Inferior parietal cortex (tissue), 1 donor: ENCODE measurements around the gene TEKT4.
"Not testable (repeated sequence)": the region's sequence is repeated elsewhere in the genome, so short reads cannot be mapped to it uniquely, and the experiment has no call there.

Source experiments
- DNase-seq: peaks from one replicate; pipeline ENCODE4 v3.0.0-alpha.2; 2016; ENCODE audit errors: extremely low spot score

TEKT4 gene, protein sequence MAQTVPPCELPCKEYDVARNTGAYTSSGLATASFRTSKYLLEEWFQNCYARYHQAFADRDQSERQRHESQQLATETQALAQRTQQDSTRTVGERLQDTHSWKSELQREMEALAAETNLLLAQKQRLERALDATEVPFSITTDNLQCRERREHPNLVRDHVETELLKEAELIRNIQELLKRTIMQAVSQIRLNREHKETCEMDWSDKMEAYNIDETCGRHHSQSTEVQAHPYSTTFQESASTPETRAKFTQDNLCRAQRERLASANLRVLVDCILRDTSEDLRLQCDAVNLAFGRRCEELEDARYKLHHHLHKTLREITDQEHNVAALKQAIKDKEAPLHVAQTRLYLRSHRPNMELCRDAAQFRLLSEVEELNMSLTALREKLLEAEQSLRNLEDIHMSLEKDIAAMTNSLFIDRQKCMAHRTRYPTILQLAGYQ

DNA sequence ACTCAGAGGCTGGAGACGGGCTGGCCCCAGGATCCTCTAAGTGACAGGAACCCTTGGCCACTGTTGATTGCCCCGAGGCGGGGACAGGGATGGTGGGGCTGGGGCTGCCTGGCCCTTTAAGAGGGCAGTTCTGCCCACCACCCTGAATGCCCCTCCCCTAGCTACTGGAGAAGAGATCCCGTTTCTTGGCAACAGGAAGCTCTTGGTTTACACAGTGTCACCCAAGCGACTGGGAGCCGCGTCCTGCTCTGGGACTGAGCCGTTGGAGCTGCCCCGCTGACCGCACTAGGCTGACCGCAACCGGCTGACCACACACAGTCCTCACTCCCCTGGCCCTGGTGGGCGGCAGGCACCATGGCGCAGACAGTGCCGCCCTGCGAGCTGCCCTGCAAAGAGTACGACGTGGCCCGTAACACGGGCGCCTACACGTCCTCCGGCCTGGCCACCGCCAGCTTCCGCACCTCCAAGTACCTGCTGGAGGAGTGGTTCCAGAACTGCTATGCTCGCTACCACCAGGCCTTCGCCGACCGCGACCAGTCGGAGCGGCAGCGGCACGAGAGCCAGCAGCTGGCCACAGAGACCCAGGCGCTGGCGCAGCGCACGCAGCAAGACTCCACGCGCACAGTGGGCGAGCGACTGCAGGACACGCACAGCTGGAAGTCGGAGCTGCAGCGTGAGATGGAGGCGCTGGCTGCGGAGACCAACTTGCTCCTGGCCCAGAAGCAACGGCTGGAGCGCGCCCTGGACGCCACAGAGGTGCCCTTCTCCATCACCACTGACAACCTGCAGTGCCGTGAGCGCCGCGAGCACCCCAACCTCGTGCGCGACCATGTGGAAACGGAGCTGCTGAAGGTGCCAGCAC is at the start of gene TEKT4:
TEKT4 (plus strand) TSS at position 205 of the 862 bp plus-strand sequence; CDS start at position 355, 150 bp downstream.
- DNase-seq = no peak

DNA sequence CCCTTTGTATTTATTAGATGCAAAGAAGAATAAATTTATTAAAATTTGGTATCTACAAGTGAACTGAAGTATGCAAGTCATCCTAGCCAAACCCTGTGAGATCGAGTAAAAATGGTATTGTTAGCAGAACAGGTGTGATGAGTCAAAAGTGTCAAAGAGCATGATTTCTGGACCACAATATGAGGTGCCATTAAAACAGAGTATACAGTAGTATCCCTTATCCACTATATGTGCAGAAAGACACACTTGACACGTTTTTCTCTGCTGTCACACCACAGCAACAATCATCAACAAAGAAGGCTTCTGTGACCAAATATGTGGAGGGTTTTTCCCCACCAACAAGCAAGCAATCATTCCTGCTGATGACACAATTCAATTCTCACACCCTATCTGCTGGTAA is 32.0 kb upstream of the TEKT4 start:
- not testable (repeated sequence) for DNase-seq

DNA sequence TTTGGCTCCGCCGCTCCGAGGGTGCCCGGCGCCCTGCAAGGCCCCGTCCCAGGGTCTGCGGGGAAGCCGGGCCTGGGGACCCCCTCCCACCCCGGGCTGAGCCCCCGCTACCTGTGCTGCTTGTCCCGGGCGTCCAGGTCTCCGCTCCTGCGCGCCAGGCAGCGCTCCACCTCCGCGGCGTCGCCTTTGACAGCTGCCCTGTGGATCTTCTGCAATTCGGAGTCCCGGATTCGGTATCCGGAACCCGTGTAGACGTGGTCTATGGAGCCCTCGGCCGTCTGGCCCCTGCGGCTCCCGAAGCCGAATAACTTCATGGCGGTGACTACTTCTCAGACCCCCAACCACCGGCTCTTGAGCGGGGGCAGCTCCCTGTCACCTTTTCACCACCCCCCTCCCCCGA is 14.4 kb upstream of the TEKT4 start:
- DNase-seq = not testable (repeated sequence)

DNA sequence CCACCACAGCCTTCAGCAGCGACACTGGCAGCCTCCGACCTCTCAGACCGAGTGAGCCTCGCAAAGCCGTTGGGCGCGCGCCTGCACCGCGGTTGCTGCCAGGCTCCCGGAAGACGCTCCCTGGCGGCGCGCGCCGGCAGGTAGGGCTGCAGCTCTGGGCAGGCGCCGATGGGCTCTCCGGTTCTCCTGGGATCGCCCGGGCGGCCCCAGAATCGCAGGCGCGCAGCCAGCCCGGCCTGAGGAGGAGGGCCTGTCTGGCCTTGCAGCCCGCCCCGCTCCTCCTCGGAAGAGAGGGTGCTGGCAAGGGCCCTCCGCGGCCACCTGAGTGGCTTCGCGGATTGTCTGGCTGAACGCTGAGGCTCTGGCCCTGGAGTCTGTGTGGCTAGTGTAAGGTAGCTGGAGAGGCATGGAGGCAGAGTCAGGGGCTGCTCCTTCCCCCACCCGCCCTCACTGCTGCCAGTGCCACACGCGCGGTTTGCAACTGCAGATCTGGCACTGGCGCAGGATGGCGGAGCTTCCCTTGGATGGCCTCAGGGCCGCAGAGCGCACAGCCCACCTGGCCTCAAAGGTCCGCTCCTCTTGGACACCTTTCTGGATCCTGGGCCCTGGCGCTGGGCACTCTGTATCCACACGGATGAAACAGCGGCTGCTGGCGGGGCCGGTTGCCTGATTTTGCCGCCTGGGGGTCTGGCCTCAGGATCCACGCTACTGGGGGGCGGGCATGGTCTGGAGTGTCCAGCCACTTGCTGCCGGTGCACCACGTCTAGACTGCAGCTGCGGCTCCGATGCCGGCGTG is 13.7 kb upstream of the TEKT4 start:
- DNase-seq = not testable (repeated sequence)

DNA sequence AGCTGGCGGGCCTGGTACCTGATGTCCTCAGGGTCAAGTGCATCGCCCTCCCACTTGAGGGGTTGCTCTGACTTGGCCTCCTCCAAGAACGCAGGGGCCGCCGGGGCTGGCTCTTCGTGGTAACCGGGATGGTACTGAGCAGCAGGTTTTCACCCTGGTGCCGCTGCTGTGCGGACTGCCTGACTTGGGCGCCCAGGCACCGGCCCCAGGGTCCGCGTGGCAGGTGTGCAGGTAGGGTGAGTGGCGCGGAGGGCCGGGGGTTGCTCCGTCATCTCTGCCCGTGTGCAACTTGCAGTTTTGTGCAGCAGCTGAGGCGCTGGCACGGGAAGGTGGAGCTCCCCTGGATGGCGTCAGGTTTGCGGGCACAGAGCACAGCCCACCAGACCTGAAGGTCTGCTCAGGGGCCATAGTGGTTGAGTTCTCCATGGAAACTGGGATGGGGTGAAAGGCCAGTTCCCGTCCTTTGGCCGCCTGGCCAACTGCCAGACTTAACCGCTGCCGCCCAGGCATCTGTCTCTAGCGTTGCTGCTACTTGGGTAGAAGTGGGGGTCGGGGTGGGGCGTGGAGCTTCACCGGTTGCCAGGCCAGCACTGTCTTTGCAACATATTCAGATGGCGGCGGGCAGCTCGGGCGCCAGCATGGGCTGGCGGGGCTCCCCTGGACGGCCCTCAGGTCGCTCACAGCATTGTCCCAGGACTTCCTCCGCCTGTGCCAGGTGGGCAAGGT is 12.9 kb upstream of the TEKT4 start:
- DNase-seq = not testable (repeated sequence)

DNA sequence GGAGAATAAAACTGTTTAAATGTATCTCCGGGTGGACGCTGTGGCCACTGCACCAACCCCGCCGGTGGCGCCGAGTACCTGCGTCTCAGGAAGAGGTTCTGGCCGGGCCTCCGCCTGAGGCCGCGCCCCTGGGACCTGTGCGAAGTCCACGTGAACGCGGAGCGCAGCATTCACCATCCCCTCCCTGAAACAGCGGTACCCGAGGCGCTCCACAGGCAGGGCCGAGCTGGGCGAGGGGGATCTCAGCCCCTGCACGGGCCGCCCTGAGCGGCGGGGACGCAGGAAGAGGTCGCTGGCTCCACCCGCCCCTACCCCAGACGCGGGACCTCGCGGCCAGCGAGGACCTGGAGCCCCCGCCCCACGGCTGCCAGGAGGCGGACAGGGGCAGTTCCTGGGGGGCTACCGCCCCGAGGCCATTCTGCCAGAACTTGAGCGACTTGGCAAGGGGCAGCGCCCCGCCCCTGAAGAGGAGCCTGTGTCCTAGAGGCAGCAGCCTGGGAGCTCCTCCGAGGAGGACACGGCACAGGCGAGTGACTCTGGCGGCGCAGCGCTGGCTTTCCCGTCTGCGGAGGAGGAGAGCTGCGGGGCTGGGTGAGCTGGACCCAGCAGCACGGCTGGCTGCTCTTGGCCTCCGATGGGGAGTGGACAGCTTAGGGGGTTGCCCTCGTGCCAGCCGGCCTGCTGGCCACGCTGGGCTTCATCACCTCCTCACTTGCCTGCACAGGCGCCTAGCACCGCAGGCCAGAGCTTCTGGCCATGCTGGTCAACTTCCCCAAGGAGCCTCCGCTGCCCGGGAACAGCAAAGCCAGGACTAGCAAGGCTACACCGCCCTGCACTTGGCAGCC is 9.7 kb upstream of the TEKT4 start:
- DNase-seq = no peak

DNA sequence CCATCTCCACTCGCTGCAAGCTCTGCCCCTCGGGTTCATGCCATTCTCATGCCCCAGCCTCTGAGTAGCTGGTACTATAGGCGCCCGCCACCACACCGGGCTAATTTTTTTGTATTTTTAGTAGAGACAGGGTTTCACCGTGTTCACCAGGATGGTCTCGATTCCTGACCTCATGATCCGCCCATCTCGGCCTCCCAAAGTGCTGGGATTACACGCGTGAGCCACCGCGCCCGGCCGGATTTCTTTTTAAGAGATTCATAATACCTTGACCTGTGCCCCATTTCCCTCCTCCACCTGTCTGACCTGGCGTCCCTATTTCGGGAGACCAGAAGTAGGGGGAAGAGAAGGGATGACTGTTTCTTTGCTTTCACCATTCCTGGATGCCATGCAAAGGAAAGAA is 8.3 kb upstream of the TEKT4 start:
- not testable (repeated sequence) for DNase-seq

DNA sequence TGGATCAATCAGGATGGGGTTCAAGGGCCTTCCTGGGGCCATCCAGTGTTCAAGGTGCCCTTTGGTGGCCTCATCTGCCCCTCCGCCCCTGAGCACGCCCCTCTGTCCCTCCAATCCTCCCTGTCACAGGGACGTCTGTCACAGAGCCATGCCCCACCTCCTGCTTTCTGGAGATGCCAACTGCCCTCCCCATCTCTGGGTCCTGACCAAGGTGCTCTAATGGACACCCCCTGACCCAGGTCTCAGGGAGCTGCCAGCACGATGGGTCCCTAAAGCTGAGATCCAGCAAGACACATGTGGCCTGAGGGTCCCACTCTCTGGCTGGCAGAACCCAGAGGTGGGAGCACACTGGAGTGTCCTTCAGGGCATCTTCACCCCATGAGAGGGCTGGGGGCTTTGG is 2.1 kb upstream of the TEKT4 start:
- no peak for DNase-seq

DNA sequence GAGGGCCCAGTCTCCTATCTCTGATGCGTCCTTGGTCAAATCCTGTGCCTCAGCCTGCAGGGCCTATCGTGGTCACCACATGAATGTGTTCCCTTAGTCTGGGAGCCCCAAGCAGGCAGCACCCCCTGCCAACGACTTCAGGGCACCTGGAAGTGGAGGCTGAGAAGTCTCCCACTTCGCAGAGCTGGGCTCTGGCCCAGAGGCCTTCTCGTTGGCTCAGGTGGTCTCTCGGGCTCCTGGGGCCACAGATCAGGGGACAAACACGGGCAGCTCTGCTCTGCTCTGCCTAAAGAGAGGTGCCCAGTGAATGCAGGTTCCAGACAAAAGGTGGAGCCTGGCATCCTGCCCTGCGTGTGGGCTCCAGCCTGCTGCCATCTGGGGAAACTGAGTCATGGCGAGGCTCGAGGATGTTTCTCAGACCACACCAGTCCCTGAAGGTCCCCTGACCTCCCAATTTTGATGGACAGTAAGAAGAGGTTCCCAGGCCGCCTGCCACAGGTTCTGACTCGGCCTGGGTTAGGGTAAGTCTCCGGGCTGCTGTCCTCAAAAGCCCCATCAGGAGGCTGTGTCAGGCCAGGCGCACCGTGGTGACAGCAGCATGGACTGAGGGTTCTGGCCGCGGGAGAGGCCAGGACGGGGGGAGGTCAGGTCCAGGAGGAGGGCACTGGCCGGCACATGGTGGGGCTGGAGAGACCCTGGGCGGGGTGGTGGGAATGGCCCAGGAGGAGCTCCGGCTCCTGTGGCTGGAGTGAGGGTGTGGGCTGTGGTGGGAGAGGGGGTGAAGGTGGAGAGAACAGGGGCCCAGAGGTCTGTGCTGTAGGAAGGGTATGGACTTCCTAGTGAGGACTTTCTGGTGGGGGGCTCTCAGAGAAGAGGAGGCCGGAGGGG is 1.4 kb upstream of the TEKT4 start:
- DNase-seq = no peak

DNA sequence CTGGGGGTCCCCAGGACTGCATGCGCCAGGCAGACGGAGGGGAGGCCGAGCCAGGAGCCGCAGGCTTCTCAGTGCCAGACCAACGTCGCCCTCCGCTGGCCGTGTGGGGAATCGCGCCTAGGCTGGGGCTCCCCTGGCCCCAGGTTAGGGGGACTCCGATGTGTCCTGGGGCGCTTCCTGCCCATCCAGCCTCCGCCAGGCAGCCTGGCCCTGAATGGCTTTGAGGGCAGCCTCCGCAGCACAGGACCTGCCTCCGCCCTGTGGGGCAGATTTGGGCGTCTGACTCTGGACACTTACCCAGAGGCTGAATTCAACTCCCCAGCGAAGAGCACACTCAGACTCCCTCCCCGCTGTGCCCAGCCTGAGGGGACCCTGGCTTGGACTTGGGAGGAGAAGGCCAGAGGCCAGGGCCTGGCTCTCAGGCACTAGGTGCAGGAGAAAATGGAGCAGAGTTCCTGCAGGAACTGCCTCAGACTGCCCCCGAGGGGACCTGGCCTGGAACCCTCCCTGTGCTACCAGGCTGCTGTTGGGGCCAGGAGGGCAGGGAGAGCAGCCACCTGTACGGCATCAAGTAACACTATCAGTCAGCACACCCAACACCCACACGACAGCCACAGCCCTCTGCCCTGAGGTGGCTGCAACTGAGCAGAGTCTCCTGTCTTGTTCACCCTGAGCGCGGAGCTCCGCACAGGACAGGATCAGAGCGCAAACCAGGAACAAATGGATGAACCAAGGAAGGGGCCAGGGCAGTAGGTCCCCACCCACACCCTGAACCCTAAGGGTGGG is 597 bp upstream of the TEKT4 start:
- no peak for DNase-seq

DNA sequence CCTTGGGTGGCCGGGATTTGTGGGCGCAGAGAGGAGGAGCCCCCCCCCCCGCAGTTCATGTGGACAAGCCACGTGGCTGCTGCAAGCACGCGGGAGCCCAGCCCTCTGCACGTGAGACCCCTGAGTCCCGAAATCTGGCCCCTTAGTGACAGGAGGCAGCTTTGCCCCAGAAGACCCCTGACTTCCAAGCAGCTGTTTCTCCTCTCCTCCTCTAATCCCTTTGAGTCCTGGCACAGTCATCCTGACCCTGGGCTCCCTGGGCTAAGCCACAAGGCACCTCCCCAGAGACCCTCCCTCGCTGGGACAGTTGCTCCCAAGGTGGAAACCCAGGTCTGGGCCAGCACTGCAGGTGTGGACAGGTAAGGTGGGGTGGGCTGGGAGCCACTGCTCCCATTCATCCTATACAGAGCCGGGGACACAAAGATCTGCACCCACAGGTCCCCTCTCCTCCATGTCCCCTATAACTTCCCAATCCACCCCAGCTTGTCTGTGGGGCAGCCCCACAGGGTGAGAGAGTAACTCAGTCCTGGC is 923 bp downstream of the TEKT4 start:
- DNase-seq = no peak

DNA sequence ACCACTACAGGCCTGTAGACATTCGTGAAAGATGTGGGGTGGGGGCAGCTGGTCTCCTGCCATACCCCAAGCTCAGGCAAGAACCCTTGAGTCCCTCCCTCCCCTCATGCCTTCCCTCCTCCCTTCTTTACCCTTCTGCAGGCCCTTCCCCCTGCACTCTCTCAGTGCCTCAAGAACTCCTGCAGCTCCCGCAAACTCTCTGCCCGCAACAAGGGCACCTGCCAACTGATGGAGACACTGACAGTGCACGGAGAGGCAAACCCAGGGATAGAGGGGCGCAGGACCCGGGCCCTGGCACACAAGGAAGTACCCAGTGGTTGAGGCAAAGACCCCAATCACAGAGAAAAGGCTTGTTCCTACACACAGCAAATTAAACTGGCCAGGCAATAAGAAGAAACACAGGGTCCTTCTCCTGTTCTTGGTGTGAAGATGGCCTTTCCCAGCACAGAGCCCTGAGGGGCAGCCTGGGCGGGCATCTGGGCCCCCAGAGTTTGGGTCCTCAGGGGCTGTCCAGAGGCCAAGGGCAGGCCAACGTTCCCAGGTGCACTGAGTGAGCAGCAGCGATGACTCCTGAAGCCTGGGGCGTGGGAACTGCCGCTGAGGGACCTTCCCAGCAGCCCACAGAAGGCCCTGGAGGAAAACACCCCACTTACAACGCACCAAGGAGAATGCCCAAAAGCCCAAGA is 1.6 kb downstream of the TEKT4 start:
- DNase-seq = no peak

DNA sequence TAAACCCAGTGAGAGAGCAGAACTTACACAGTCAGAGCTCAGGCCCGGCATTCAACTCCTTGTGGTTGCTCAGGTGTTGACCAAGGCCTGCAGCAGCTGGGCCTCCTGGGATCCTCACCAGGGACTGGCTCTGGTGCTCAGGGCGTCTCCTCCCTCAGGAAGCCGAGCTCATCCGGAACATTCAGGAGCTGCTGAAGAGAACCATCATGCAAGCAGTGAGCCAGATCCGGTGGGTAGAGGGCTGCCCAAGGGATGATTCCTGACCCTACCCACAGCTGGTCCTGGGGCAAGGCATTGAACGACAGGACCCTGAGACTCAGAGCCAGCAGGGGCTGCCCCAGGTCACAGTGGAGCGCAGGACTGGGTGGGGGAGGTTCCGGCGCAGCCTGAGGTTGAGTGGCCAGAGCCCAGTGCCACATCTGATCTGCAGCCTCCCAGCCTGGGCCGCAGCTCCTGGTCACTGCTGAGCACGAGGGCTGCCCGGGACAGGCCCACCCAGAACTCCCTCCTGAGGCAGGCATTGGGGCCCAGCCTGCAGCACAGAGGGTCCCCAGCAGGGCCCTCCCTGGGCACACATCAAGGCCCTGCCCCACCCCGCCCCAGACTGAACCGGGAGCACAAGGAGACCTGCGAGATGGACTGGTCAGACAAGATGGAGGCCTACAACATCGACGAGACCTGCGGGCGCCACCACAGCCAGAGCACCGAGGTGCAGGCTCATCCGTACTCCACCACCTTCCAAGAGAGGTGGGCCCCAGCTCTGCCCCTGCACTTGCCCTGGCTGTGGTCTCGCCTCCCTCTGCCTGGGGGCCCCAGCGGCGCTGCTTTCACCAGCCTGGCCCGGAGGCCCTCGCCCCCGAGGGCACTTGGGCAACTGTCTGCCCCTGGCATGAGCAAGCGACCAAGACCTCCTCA is 2.4 kb downstream of the TEKT4 start:
- no peak for DNase-seq

DNA sequence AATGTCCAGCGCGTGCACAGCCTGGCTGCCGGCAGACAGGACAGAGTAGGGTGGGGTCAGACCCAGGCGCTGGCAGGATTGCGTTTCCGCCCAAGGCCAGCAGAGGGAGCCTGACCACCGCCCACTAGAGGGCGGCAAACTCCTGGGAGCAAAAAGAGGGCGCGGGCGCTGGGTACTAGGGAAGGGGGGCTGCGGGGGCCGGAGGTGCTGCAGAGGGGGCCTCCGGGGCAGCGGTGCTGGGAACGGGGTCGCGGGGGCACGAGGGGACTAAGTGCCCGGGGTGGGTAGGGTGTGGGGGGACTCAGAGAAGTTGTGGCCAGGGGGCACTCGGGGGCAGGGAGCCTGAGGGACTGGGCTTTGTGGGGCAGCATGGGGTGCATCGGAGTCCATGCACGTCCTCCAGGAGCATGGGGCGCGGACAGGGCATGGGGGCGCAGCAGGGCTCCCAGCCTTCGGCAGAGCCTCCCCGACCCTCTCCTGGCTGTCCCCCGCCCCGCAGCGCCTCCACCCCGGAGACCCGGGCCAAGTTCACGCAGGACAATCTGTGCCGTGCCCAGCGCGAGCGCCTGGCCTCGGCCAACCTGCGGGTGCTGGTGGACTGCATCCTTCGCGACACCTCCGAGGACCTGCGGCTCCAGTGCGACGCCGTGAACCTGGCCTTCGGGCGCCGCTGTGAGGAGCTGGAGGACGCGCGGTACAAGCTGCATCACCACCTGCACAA is 3.2 kb downstream of the TEKT4 start:
- DNase-seq = peak; percentile 28

DNA sequence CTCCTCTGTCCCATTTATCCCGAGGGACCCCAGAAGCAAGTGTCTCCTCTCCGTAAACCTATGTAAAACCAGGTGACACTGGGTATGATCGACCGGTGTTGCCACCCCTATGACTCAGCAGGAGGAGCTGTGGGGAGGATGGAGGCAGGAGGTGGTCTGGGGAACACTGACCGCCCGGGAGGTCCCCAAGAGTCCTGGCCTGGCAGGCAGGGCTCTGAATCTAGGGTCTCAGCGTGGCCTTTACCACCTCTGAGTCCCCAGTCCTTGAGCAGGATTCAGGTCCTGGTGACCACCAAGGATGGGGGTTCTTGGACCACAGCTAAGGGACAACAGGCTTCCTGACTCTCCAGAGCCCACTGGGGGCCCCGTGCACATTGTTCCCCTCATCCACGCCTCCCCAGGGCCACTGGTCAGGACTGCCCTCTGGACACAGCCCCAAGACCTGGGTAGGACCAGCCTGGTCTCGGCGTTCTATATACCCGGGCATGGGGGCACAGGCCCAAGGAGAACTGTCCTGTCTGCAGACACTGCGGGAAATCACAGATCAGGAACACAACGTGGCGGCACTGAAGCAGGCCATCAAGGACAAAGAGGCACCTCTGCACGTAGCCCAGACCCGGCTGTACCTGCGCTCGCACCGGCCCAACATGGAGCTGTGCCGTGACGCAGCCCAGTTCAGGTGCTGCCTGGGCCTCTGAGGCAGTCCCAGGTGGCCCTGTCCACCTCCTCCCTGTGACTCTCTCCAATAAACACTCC is 4.0 kb downstream of the TEKT4 start:
- no peak for DNase-seq
